H1 (cell line): ENCODE results near the gene GH2. TPM values are rescaled to one million over a fixed set of nuclear protein-coding genes. Genes with fewer than 3 reads are reported as not detected.

Experiments used
- polyA plus RNA-seq, 7 experiments: library from polyadenylated mRNA; depleted of rRNA in 3 of 7; stranded (reverse) in 5 of 7; unstranded in 2 of 7; fragments of >200 nt in 5 of 7; fragments of 200-250 nt in 2 of 7; gene quantifications; 1 replicate in 5 of 7; 2 replicates in 1 of 7; 4 replicates in 1 of 7; pipeline versions ENCODE4 v1.2.1 to v1.2.3, GENCODE V29; 2011 to 2013; ENCODE audit warnings: missing spikeins in 2 of 7, mixed read lengths in 2 of 7
- small RNA-seq: library from polyadenylated mRNA; stranded (forward); fragments of <200 nt; extraction: miRNeasy Mini kit (QIAGEN cat#:217004); gene quantifications from one replicate; pipeline ENCODE3, GENCODE V24; 2013; ENCODE audit not compliant: insufficient read depth
- total RNA-seq: library from RNA; stranded (reverse); fragmentation: NEBNext Ultra II Directional; extraction: Animal tissue kit (Norgen Biotek cat#: 25700); gene quantifications from 2 replicates; pipeline ENCODE4 v1.2.1, GENCODE V29; 2021

GH2 gene
- total and polyA plus RNA-seq, 2 of the 8 experiments (the other 6 are each of a cell fraction or from before 2014, with no cell fraction given), result 0.60 to 1.5 TPM

Small RNA genes within 50 kb of the gene (small RNA-seq; reads per million reads assigned to genes)
- gene AC040958.1, result not detected
- gene AC127029.1, result not detected
- not detected for gene GH1

Other genes with a start within 250 kb of the GH2 start
- gene LIMD2, start 181.8 kb downstream of the GH2 start, total RNA-seq, result 77.2 and 78.6 TPM in 2 replicates
- 72.0 and 92.0 TPM in 2 replicates for gene LIMD2, start 181.8 kb downstream of the GH2 start, polyA plus RNA-seq (2011; rRNA removed)
- gene STRADA, start 140.1 kb downstream of the GH2 start, total RNA-seq, result 27.8 and 35.6 TPM in 2 replicates
- 43.3 and 48.7 TPM in 2 replicates for gene STRADA, start 140.1 kb downstream of the GH2 start, polyA plus RNA-seq (2011; rRNA removed)
- gene CCDC47, start 108.3 kb downstream of the GH2 start, total RNA-seq, result 83.1 and 85.3 TPM in 2 replicates
- gene CCDC47, start 108.3 kb downstream of the GH2 start, polyA plus RNA-seq (2011; rRNA removed), result 16.3 and 21.2 TPM in 2 replicates
- gene DDX42, start 107.8 kb downstream of the GH2 start, total RNA-seq, result 114 and 120 TPM in 2 replicates
- gene DDX42, start 107.8 kb downstream of the GH2 start, polyA plus RNA-seq (2011; rRNA removed), result 37.4 and 40.6 TPM in 2 replicates
- gene PSMC5, start 54.5 kb downstream of the GH2 start, total RNA-seq, result 162 and 172 TPM in 2 replicates
- 162 and 180 TPM in 2 replicates for gene PSMC5, start 54.5 kb downstream of the GH2 start, polyA plus RNA-seq (2011; rRNA removed)
- gene FTSJ3, start 54.3 kb downstream of the GH2 start, total RNA-seq, result 77.2 and 77.4 TPM in 2 replicates
- 42.7 and 47.2 TPM in 2 replicates for gene FTSJ3, start 54.3 kb downstream of the GH2 start, polyA plus RNA-seq (2011; rRNA removed)
- 84.6 and 92.2 TPM in 2 replicates for gene SMARCD2, start 39.3 kb downstream of the GH2 start, total RNA-seq
- 90.0 and 111 TPM in 2 replicates for gene SMARCD2, start 39.3 kb downstream of the GH2 start, polyA plus RNA-seq (2011; rRNA removed)
- 0.43 and 0.52 TPM in 2 replicates for gene CSH2, start 8.3 kb downstream of the GH2 start, total RNA-seq
- gene CSH2, start 8.3 kb downstream of the GH2 start, polyA plus RNA-seq (2011; rRNA removed), result not detected in 2 replicates
- not detected in 2 replicates for gene CSH1, start 14.6 kb upstream of the GH2 start, total RNA-seq
- 0.12 and 0.16 TPM in 2 replicates for gene CSH1, start 14.6 kb upstream of the GH2 start, polyA plus RNA-seq (2011; rRNA removed)
- gene CSHL1, start 29.3 kb upstream of the GH2 start, total RNA-seq, result not detected in 2 replicates
- gene CSHL1, start 29.3 kb upstream of the GH2 start, polyA plus RNA-seq (2011; rRNA removed), result not detected in 2 replicates
- gene GH1, start 36.9 kb upstream of the GH2 start, total RNA-seq, result not detected in 2 replicates
- 0.36 and 0.41 TPM in 2 replicates for gene GH1, start 36.9 kb upstream of the GH2 start, polyA plus RNA-seq (2011; rRNA removed)
- gene CD79B, start 50.4 kb upstream of the GH2 start, total RNA-seq, result 1.5 and 2.2 TPM in 2 replicates
- gene CD79B, start 50.4 kb upstream of the GH2 start, polyA plus RNA-seq (2011; rRNA removed), result 3.9 and 4.4 TPM in 2 replicates
- gene SCN4A, start 91.0 kb upstream of the GH2 start, total RNA-seq, result 6.6 and 8.5 TPM in 2 replicates
- gene SCN4A, start 91.0 kb upstream of the GH2 start, polyA plus RNA-seq (2011; rRNA removed), result 5.0 and 8.1 TPM in 2 replicates
- 0.61 and 0.67 TPM in 2 replicates for gene PRR29, start 116.4 kb upstream of the GH2 start, total RNA-seq
- 0.83 and 0.96 TPM in 2 replicates for gene PRR29, start 116.4 kb upstream of the GH2 start, polyA plus RNA-seq (2011; rRNA removed)
- gene ICAM2, start 138.7 kb upstream of the GH2 start, total RNA-seq, result 0.45 TPM in 1 of 2 replicates, not detected in the other
- gene ICAM2, start 138.7 kb upstream of the GH2 start, polyA plus RNA-seq (2011; rRNA removed), result 0.63 and 0.77 TPM in 2 replicates
- gene ERN1, start 248.2 kb upstream of the GH2 start, total RNA-seq, result 3.9 and 5.7 TPM in 2 replicates
- 1.8 and 2.1 TPM in 2 replicates for gene ERN1, start 248.2 kb upstream of the GH2 start, polyA plus RNA-seq (2011; rRNA removed)